ENCODE results near the gene ELOVL4. TPM values are rescaled to one million over a fixed set of nuclear protein-coding genes. Genes with fewer than 3 reads are reported as not detected.

The ELOVL4 gene
- total RNA-seq, result 5.1 and 6.4 TPM in 2 replicates

GRCh38 chr6:79947191-79948186 lies at the start of gene ELOVL4:
TSS of gene ELOVL4 (minus strand) at chr6:79947553. CDS start at chr6:79947279, 274 bp downstream.

Other genes with a start within 250 kb of the ELOVL4 start
- 37.8 and 43.0 TPM in 2 replicates for gene TTK, start 57.1 kb upstream of the ELOVL4 start, total RNA-seq
- gene BCKDHB, start 159.1 kb upstream of the ELOVL4 start, total RNA-seq, result 7.7 and 8.9 TPM in 2 replicates

All from bronchus fibroblast of lung (primary cell).